CD4-positive, alpha-beta memory T cell (primary cell): ENCODE data around the gene WNT1. TPM values are rescaled to one million over a fixed set of nuclear protein-coding genes. Genes with fewer than 3 reads are reported as not detected.
A peak's percentile ranks its signal among the peaks of the same experiment; 100 is the strongest.

ENCODE experiments used
- CTCF ChIA-PET: fragments of 350-600 bp; sonication (Branson Sonifier 250); formaldehyde crosslinking; loops from one replicate; lab custom pipeline; 2021; ENCODE audit warnings: inconsistent platforms; ENCODE audit not compliant: partially characterized antibody; lab: Charles Lee
- POLR2A ChIA-PET: fragments of 350-600 bp; sonication (Branson Sonifier 250); formaldehyde crosslinking; loops from one replicate; lab custom pipeline; 2021; ENCODE audit not compliant: partially characterized antibody; lab: Charles Lee
- DNase-seq, 5 donors: peaks; one replicate each; pipeline versions ENCODE4 v3.0.0 to v3.0.0-alpha.2; 2020 to 2022; ENCODE audit warnings: mixed read lengths in 1 of 5
- H3K27ac ChIP-seq: one replicate; pipeline ENCODE4 v1.7.0; 2013; ENCODE audit warnings: low read depth, low read length
- H3K27me3 ChIP-seq: 2 replicates; pipeline ENCODE4 v1.7.0; 2013; ENCODE audit warnings: mild to moderate bottlenecking, low read length, moderate library complexity; ENCODE audit not compliant: insufficient read depth
- H3K36me3 ChIP-seq: 2 replicates; pipeline ENCODE4 v1.7.0; 2013; ENCODE audit warnings: mild to moderate bottlenecking, low read length, moderate library complexity; ENCODE audit not compliant: insufficient read depth
- H3K4me1 ChIP-seq: 2 replicates; pipeline ENCODE4 v1.7.0; 2013; ENCODE audit warnings: mild to moderate bottlenecking, low read length, moderate library complexity; ENCODE audit not compliant: insufficient read depth
- H3K4me3 ChIP-seq, 2 donors: one replicate each; pipeline ENCODE4 v1.7.0; 2013; ENCODE audit warnings: low read length in 2 of 2, mild to moderate bottlenecking in 1 of 2
- H3K9me3 ChIP-seq, 2 donors: one replicate each; pipeline ENCODE4 v1.7.0; 2013; ENCODE audit warnings: low read length in 2 of 2, control low read depth in 1 of 2; ENCODE audit not compliant: control insufficient read depth in 1 of 2
- H3K27ac Mint-ChIP-seq, 7 donors: one replicate each; pipeline ENCODE4 v1.8.0; 2020 to 2021; ENCODE audit warnings: mixed read lengths in 7 of 7, mild to moderate bottlenecking in 6 of 7, inconsistent platforms in 3 of 7, moderate library complexity in 3 of 7
- H3K27me3 Mint-ChIP-seq, 2 donors: one replicate each; pipeline ENCODE4 v1.8.0; 2020 to 2021; ENCODE audit warnings: mixed read lengths in 2 of 2
- H3K36me3 Mint-ChIP-seq, 2 donors: one replicate each; pipeline ENCODE4 v1.8.0; 2020 to 2021; ENCODE audit warnings: mixed read lengths in 2 of 2, inconsistent platforms in 1 of 2, mild to moderate bottlenecking in 1 of 2
- H3K4me1 Mint-ChIP-seq, 4 donors: one replicate each; pipeline ENCODE4 v1.8.0; 2020 to 2021; ENCODE audit warnings: mixed read lengths in 4 of 4, mild to moderate bottlenecking in 1 of 4
- H3K4me3 Mint-ChIP-seq, 8 donors: one replicate each; pipeline ENCODE4 v1.8.0; 2020 to 2021; ENCODE audit warnings: mixed read lengths in 8 of 8, mild to moderate bottlenecking in 7 of 8, moderate library complexity in 6 of 8, inconsistent platforms in 3 of 8
- H3K9me3 Mint-ChIP-seq, 8 donors: one replicate each; pipeline ENCODE4 v1.8.0; 2020 to 2021; ENCODE audit warnings: mixed read lengths in 8 of 8, mild to moderate bottlenecking in 5 of 8, inconsistent platforms in 3 of 8, moderate library complexity in 1 of 8
- intact Hi-C: fragments of 100-400 bp; cut with micrococcal nuclease; formaldehyde crosslinking; loops from one replicate; pipeline ENCODE4 v1.15.1; 2023
- polyA plus RNA-seq, 2 donors: library from polyadenylated mRNA; unstranded; fragments of 300-500 nt; fragmentation: Illumina TruSeq; gene quantifications; one replicate each; pipeline ENCODE4 v1.2.3, GENCODE V29; 2021
- total RNA-seq, 2 experiments: library from RNA; stranded (reverse); gene quantifications; one replicate each; pipeline ENCODE4 v1.2.3, GENCODE V29; 2021

Gene WNT1
- total and polyA plus RNA-seq, 4 experiments from 2014 or later, result 0.55 to 2.8 (median 1.4) TPM

DNA sequence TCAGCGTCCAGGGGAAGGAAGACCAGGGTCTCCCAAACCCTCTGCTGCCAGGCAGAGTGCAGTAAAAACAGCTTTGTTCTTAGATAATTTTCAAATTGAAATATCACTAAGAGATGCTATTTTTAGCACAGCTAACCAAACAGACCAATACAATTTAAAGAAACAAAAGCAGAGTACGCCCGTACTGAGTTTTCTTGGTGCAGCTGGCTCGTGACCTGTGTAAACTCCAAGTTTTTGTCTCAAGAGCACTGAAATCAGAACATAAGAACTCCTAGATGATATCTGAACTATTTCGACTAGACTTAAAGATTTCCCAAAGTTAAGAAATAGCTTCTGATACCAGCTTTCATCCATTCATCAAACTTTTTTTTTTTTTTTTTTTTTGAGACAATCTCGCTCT, 31.2 kb upstream of the WNT1 start:
- no peak overlapping the region for H3K4me3 ChIP-seq
- H3K4me1 ChIP-seq, result peaks cover 8% of the 10 kb centered on the region
- no peak for DNase-seq
- peaks cover 9 to 32% of the 10 kb centered on the region in 2 donors for H3K36me3 Mint-ChIP-seq
- no peaks in the 10 kb centered on the region for H3K9me3 ChIP-seq
- ChIA-PET POLR2A (no interaction called here), CTCF (interaction anchor here (1.7 to 2.5 kb wide), 4 partner anchors 11 to 56 kb away, joined by 5 to 11 read pairs (median 8); a partner anchor contains a TSS)
- H3K27me3 Mint-ChIP-seq, result no peaks in the 10 kb centered on the region
- no peaks in the 10 kb centered on the region for H3K27me3 ChIP-seq
- H3K36me3 ChIP-seq, result no peaks in the 10 kb centered on the region
- peak overlapping the region in 4 of 7 donors; percentile 10 to 61 (median 52) for H3K27ac Mint-ChIP-seq
- peaks cover 20 to 40% (median 32%) of the 10 kb centered on the region in 4 donors for H3K4me1 Mint-ChIP-seq
- intact Hi-C loops, result no loop called here
- H3K4me3 Mint-ChIP-seq, result no peak overlapping the region
- H3K9me3 Mint-ChIP-seq, result peaks cover 0 to 1% (median 0%) of the 10 kb centered on the region in 8 donors
- no peak overlapping the region for H3K27ac ChIP-seq

DNA sequence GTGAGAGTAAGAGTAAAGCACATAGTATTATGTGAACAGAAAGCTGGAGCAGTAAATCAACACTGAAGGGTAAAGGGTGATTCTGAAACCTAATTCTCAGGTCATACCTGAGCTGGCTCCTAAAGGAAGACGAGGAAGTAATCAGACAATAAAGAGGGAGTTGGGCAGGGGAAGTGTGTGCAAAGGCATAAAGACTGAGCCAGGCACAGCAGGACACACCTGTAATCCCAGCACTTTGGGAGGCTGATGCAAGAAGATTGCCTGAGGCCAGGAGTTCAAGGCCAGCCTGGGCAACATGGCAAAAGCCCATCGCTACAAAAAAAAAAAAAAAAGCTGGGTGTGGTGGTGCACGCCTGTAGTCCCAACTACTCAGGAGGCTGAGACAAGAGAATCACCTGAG, 30.4 kb upstream of the WNT1 start:
- no peak for DNase-seq
- Histone ChIP-seq H3K27ac (no peak overlapping the region), H3K4me3 (no peak overlapping the region), H3K27me3 (no peaks in the 10 kb centered on the region), H3K9me3 (no peaks in the 10 kb centered on the region), H3K36me3 (no peaks in the 10 kb centered on the region), H3K4me1 (peaks cover 8% of the 10 kb centered on the region)
- H3K4me3 Mint-ChIP-seq, result no peak overlapping the region
- peaks cover 22 to 48% (median 36%) of the 10 kb centered on the region in 4 donors for H3K4me1 Mint-ChIP-seq
- no peaks in the 10 kb centered on the region for H3K9me3 Mint-ChIP-seq
- CTCF ChIA-PET, result interaction anchor here (0.6 to 2.5 kb wide), 6 partner anchors 11 to 57 kb away, joined by 3 to 11 read pairs (median 5); no protein-coding TSS in a partner anchor
- H3K36me3 Mint-ChIP-seq, result peaks cover 11 to 33% of the 10 kb centered on the region in 2 donors
- POLR2A ChIA-PET, result no interaction called here
- intact Hi-C loops, result no loop called here
- peak overlapping the region in 5 of 7 donors; percentile 1 to 65 (median 34) for H3K27ac Mint-ChIP-seq
- H3K27me3 Mint-ChIP-seq, result no peaks in the 10 kb centered on the region

DNA sequence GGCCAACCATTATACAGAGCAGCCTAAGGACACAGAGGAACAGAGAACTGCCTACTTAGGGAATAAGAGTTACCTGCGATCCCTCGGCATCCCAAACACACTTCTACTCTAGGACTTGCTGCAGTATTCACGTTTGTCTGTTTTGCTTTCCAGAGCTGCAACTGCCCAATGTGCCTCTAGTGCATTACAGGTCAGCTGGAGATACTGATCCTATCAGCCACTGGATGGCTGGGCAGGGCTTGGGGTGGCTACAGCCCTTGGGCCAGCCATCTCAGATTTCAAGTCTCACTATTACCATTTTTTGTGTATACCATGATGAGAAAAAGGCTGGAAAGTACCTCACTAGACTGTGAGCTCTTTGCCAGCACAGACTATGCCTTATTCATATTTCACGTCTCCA, 25.4 kb upstream of the WNT1 start:
- no peaks in the 10 kb centered on the region for H3K9me3 ChIP-seq
- no peak overlapping the region for H3K4me3 ChIP-seq
- no peaks in the 10 kb centered on the region for H3K36me3 ChIP-seq
- H3K27me3 ChIP-seq, result no peaks in the 10 kb centered on the region
- peak overlapping the region in 1 of 7 donors; percentile 57 for H3K27ac Mint-ChIP-seq
- peaks cover 31 to 67% (median 49%) of the 10 kb centered on the region in 4 donors for H3K4me1 Mint-ChIP-seq
- H3K27ac ChIP-seq, result no peak overlapping the region
- no peaks in the 10 kb centered on the region for H3K27me3 Mint-ChIP-seq
- ChIA-PET POLR2A (interaction anchor here (0.8 to 1.4 kb wide), 2 partner anchors 27 to 178 kb away, joined by 3 to 4 read pairs; partner anchors contain the start of gene TUBA1B), CTCF (interaction anchor here (0.6 to 2.3 kb wide), 5 partner anchors 12 to 99 kb away, joined by 3 to 12 read pairs (median 4); no protein-coding TSS in a partner anchor)
- H3K4me3 Mint-ChIP-seq, result no peak overlapping the region
- H3K36me3 Mint-ChIP-seq, result peaks cover 14 to 42% of the 10 kb centered on the region in 2 donors
- DNase-seq, result no peak
- peaks cover 0 to 3% (median 0%) of the 10 kb centered on the region in 8 donors for H3K9me3 Mint-ChIP-seq
- H3K4me1 ChIP-seq, result peaks cover 38% of the 10 kb centered on the region
- intact Hi-C loops, result no loop called here

DNA sequence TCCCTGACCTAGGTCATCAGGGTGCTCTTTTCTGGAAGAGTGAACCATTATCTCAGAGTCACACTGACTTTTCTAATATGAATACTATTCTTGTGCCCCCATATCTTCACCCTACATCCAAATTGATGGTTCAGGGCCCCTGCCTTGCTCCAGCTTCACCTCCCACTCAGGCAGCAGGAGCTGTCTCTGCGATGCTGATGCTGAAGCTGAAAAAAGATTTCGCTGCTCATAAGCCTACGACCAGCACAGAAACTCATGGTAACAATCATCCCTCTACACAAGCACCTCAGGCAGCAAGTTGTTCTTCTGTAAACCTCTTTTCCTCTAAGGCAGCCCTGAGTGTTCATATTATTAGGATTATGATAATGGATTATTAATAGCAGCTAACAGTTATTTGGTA, 24.1 kb upstream of the WNT1 start:
- H3K27me3 Mint-ChIP-seq, result no peaks in the 10 kb centered on the region
- Histone ChIP-seq H3K27me3 (no peaks in the 10 kb centered on the region), H3K36me3 (no peaks in the 10 kb centered on the region), H3K9me3 (no peaks in the 10 kb centered on the region), H3K4me3 (no peak overlapping the region), H3K27ac (no peak overlapping the region), H3K4me1 (peaks cover 34% of the 10 kb centered on the region)
- peaks cover 0 to 3% (median 0%) of the 10 kb centered on the region in 8 donors for H3K9me3 Mint-ChIP-seq
- POLR2A ChIA-PET, result interaction anchor here (1.0 to 1.2 kb wide), 2 partner anchors 16 to 89 kb away, joined by 3 to 4 read pairs; partner anchors contain the start of gene RND1
- peak overlapping the region in 3 of 7 donors; percentile 77 to 90 (median 86) for H3K27ac Mint-ChIP-seq
- DNase-seq, result no peak
- CTCF ChIA-PET, result interaction anchor here (1.2 to 2.3 kb wide), 2 partner anchors 14 to 63 kb away, joined by 3 to 6 read pairs; no protein-coding TSS in a partner anchor
- intact Hi-C loops, result no loop called here
- peaks cover 31 to 66% (median 45%) of the 10 kb centered on the region in 4 donors for H3K4me1 Mint-ChIP-seq
- H3K4me3 Mint-ChIP-seq, result no peak overlapping the region
- H3K36me3 Mint-ChIP-seq, result peaks cover 9 to 37% of the 10 kb centered on the region in 2 donors

DNA sequence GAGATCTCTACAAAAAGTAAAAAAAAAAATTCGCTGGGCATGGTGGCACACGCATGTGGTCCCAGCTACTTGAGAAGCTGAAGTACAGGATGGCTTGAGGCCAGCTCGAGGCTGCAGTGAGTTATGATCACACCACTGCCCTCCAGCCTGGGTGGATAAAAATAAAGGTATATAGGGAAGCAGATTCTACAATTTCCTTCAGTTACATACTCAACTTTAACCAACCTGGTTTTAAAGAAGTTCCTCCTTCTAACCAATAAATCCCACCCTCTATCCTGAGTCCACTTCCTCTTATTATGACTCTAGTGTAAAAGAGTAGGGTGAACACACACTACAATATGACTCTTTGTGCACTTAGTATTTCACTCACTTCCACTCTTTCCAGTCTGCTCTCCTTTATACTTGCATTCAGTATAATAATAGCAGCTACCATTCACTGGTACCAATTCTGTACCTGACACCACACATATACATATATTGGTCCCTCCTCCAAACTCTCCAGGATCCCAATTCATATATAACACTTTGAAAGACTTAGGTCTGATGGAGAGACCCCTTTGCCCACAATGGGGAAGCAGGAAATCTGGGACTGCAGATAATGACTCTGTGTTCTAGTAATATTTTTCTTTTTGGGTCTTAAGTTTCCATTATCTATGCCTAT, 23.2 kb upstream of the WNT1 start:
- ChIA-PET POLR2A (interaction anchor here (1.2 kb wide), 2 partner anchors 15 to 90 kb away, joined by 4 to 6 read pairs; no protein-coding TSS in a partner anchor), CTCF (interaction anchor here (1.1 to 2.3 kb wide), 4 partner anchors 15 to 101 kb away, joined by 3 to 6 read pairs (median 4); no protein-coding TSS in a partner anchor)
- Mint-ChIP-seq H3K27ac (peak overlapping the region in 5 of 7 donors; percentile 17 to 92 (median 60)), H3K27me3 (peaks cover 1 to 2% of the 10 kb centered on the region in 2 donors), H3K4me3 (peak overlapping the region; percentile 22 to 97 (median 94)), H3K4me1 (peaks cover 29 to 61% (median 44%) of the 10 kb centered on the region in 4 donors), H3K36me3 (peaks cover 9 to 34% of the 10 kb centered on the region in 2 donors), H3K9me3 (peaks cover 0 to 3% (median 0%) of the 10 kb centered on the region in 8 donors)
- Histone ChIP-seq H3K4me1 (peaks cover 34% of the 10 kb centered on the region), H3K9me3 (no peaks in the 10 kb centered on the region), H3K4me3 (no peak overlapping the region), H3K36me3 (no peaks in the 10 kb centered on the region), H3K27me3 (no peaks in the 10 kb centered on the region), H3K27ac (no peak overlapping the region)
- intact Hi-C loops, result no loop called here
- DNase-seq, result no peak

DNA sequence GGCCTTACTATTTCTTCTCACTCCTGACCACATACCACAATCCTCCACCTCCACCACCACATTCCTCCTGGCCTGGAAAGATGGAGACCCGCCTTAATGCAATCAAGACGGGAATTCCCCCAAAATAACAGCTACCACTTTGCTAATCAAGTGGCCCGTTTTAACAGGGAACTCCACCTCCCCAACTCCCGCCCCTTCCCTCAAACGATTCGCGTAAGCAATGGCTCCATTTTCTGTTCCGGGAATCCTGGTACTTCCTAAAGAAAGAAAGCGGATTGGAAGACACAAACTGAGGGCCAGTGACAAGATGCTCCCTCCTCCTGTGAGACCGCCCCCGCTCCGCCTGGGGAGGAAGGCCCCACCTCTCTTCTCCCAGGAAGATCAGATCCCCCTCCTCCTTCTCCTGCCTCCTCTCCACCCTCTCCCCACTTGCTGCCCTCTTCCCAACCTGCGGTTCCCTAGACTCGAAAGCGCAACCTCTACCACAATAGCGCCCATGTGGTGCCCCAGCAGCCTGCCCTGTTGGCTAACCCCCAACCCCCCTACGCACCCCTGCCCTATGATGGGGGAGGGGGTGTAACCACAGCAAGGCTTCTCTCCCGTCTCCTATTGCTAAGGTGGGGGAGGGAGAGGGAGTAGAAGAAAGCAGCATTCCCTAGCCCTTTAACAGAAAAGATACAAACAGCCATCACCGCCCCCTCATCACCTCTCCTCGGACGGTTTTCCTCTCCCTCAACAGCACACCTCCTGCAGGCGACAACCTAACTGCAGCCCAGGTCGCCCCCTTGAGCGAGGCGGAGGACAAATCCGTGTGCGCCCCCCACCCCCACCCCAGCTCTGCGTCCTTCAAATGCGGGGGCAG, 21.6 kb upstream of the WNT1 start:
- H3K36me3 Mint-ChIP-seq, result peaks cover 9 to 33% of the 10 kb centered on the region in 2 donors
- no peaks in the 10 kb centered on the region for H3K36me3 ChIP-seq
- DNase-seq, result peak in 2 of 5 donors; percentile 22 to 56
- intact Hi-C loops, result loop anchor here (1.0 to 2.0 kb wide), 3 partner anchors 20 to 32 kb away; partner anchors contain the start of genes FKBP11 and WNT1
- POLR2A ChIA-PET, result interaction anchor here (0.9 to 3.3 kb wide), 21 partner anchors 12 to 311 kb away, joined by 3 to 55 read pairs (median 5); partner anchors contain the start of genes DDX23, FKBP11, KMT2D and RND1
- H3K27ac Mint-ChIP-seq, result peak overlapping the region; percentile 91 to 97 (median 95)
- H3K4me1 ChIP-seq, result peaks cover 34% of the 10 kb centered on the region
- H3K4me1 Mint-ChIP-seq, result peaks cover 29 to 61% (median 43%) of the 10 kb centered on the region in 4 donors
- H3K27me3 Mint-ChIP-seq, result peaks cover 1 to 2% of the 10 kb centered on the region in 2 donors
- peaks cover 0 to 3% (median 0%) of the 10 kb centered on the region in 8 donors for H3K9me3 Mint-ChIP-seq
- no peaks in the 10 kb centered on the region for H3K27me3 ChIP-seq
- peak overlapping the region; percentile 73 for H3K27ac ChIP-seq
- CTCF ChIA-PET, result interaction anchor here (1.0 to 6.6 kb wide), 17 partner anchors 10 to 989 kb away, joined by 3 to 72 read pairs (median 5); partner anchors contain the start of genes DDX23 and WNT1
- H3K4me3 Mint-ChIP-seq, result peak overlapping the region; percentile 92 to 98 (median 96)
- peak overlapping the region; percentile 45 to 71 for H3K4me3 ChIP-seq
- no peaks in the 10 kb centered on the region for H3K9me3 ChIP-seq
